Hindlimb muscle (tissue), 1 donor: ENCODE data around the gene ZNF823. TPM values are rescaled to one million over a fixed set of nuclear protein-coding genes. Genes with fewer than 3 reads are reported as not detected.
A peak's percentile ranks its signal among the peaks of the same experiment; 100 is the strongest.

Experiments
- DNase-seq: peaks from one replicate; pipeline ENCODE4 v3.0.0-alpha.2; 2013
- polyA plus RNA-seq: library from polyadenylated mRNA; unstranded; fragments of 120-200 nt; gene quantifications from one replicate; pipeline ENCODE4 v1.2.1, GENCODE V29; 2013; ENCODE audit not compliant: insufficient read length

Gene ZNF823
- polyA plus RNA-seq, 1 donor: 3.7 TPM

DNA sequence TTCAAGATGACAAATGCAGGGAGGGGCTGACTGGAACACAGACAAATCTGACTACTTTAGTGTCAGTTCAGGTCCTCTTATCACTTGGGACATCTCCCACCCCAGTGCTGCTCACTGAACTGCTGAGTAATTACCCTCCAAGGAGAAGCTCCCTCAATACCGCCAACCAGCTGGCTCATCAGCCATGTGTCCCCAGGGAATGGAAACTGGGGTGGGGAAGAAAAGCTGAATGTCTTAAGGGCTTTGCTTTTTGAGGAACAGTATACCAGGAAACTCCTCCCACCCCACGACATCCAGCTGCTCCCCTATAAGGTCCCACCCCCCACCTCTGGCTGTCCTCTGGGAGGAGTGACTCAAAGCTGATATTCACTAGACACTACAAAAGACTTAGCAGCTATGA lies 2.0 kb downstream of the ZNF823 start:
- DNase-seq: peak; percentile 26

- no peak for DNase-seq
These were observed 3.4 kb downstream of the ZNF823 start for GRCh38 chr19:11735375-11735774.

GRCh38 chr19:11729586-11729985 lies 9.2 kb downstream of the ZNF823 start:
- no peak for DNase-seq

- DNase-seq: no peak
These were observed 16.3 kb downstream of the ZNF823 start for GRCh38 chr19:11722414-11722813.

GRCh38 chr19:11721681-11722080 lies 17.1 kb downstream of the ZNF823 start:
- no peak for DNase-seq

- DNase-seq: no peak
These were observed 28.4 kb downstream of the ZNF823 start for GRCh38 chr19:11710313-11710712.

DNA sequence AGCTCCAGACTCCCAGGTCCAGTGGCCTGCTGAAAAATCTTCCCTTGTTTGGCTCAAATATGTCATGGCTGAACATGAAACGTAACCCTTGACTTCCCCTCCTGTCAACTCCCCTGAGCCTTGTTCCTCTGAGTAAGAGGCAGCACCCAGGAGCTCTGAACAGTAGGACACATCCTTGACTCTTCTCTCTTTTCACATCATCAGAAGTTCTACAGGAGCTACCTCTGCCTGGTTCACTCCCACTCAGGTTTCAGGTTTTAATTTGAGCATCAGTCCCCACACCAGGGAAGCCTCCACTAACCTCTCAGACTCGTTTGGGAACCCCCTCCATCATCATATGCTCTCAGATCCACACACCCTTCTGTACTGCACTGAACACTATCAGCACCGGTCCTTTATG lies 30.3 kb downstream of the ZNF823 start:
- DNase-seq: no peak

- no peak for DNase-seq
These were observed 33.3 kb downstream of the ZNF823 start for GRCh38 chr19:11705474-11705873.

DNA sequence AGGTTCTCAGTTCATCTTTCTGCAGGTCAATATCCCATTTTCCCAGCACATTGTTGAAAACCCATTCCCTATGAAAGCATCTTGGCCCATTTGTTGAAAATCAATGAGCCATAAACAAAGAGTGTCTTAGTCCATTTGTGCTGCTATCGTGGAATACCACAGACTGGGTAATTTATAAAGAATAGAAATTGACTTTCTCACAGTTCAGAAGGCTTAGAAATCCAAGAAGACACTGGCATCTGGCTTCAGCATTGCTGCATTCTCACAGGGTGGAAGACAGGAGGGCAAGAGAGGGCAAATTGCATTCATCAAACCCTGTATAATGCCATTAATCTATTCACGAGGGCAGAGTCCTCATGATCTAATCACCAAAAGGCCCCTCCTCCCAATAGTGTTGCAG lies 34.1 kb downstream of the ZNF823 start:
- no peak for DNase-seq

DNA sequence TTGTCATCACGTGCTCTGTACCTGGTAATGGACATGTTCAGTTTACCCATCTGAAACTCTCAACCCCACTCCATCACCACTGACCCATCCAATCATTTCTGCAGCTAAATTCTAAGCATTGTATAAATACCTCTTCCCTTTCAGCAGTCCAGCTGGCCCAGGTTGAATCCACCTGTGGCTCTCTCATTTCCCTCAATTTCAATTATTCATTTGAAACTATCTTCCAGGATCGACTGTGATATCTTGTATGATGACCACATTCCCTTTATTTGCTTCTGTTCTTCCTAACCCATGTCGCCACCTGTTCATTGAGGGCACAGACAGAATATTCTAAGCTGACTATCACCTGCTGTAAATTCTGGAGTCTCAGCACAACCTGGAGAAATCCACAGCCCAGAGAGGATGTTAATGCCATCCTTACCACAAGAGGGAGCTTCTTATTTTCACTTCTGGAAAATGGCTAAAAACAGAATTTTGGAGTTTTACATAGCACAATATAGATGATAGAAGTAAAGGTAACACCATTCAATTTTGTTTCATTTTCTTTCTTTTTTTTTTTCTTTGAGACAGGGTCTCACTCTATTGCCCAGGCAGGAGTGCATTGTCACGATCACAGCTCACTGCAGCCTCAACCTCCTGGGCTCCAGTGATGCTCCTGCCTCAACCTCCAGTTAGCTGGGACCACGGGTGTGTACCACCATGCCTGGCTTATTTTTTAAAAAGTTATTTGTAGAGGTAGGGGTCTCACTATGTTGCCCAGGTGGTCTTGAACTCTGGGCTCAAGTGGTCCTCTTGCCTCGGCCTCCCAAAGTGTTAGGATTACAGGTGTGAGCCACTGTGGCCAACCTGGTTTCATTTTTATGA lies 38.6 kb downstream of the ZNF823 start:
- DNase-seq: peak; percentile 15

GRCh38 chr19:11698231-11698630 lies 40.5 kb downstream of the ZNF823 start:
- DNase-seq: no peak

- DNase-seq: no peak
These were observed 41.4 kb downstream of the ZNF823 start for GRCh38 chr19:11697284-11697855.

- peak; percentile 93 for DNase-seq
These were observed 44.0 kb downstream of the ZNF823 start for GRCh38 chr19:11694533-11695439.

DNA sequence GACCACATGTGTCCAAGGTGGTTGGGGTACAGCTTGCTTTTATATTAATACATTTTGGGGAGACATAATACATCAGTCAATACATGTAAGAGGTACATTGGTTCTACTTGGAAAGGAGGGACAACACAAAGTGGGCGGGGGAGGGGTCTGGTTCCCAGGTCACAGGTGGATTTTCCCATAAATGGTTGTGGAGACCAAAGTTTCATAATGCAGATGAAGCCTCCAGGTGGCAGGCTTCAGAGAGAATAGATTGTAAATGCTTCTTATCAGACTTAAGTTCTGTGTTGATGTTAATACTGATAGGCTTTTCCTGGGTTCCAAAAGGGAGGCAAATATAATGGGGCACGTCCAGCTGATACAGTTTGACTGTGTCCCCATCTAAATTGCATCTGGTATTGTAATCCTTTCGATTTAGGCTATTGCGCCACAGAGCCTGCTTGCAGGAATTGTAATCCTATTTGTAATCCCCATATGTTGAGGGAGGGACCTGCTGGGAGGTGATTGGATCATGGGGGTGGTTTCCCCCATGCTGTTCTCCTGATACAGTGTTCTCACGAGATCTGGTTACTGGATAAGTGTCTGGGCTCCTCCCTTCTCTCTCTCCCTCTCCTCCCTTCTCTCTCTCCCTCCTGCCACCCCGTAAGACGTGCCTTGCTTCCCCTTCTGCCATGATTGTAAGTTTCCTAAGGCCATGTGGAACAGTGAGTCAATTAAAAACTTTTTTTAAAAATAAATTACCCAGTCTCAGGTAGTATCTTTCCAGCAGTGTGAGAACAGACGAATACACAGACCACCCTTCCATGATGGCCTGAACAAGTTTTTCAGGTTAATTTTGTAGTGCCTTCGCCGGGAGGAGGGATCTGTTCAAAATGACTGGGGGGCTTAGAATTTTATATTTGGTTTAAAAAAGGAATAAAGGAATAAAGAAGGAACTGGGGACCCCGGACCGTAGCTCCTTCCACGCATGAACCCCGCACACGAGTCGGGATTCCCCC lies 44.9 kb downstream of the ZNF823 start:
- DNase-seq: peak; percentile 18

- no peak for DNase-seq
These were observed 46.5 kb downstream of the ZNF823 start for GRCh38 chr19:11692127-11692790.

GRCh38 chr19:11685676-11686650 lies 52.8 kb downstream of the ZNF823 start:
- no peak for DNase-seq

DNA sequence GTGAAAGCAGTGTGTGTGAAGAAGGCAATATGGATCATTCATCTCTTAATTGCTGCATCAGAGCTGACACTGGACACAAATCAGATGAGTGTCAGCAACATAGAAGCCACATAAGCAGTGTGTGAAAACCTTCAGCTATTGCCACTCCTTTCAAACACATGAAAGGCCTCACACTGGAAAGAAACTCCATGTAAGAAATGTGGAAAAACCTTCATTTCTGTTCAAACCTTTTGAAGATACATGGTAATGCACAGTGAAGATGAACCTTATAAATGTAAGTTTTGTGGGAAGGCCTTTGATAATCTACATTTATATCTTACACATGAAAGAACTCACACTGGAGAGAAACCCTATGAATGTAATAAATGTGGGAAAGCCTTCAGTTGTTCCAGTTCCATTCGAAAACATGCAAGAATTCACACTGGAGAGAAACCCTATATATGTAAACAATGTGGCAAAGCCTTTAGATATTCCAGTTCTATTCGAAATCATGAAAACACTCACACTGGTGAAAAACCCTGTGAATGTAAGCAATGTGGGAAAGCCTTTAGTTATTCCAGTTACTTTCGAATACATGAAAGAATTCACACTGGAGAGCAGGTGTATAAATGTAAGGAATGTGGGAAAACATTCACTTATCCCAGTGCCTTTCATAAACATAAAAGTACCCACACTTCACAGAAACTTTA lies 53.6 kb downstream of the ZNF823 start:
- no peak for DNase-seq

DNA sequence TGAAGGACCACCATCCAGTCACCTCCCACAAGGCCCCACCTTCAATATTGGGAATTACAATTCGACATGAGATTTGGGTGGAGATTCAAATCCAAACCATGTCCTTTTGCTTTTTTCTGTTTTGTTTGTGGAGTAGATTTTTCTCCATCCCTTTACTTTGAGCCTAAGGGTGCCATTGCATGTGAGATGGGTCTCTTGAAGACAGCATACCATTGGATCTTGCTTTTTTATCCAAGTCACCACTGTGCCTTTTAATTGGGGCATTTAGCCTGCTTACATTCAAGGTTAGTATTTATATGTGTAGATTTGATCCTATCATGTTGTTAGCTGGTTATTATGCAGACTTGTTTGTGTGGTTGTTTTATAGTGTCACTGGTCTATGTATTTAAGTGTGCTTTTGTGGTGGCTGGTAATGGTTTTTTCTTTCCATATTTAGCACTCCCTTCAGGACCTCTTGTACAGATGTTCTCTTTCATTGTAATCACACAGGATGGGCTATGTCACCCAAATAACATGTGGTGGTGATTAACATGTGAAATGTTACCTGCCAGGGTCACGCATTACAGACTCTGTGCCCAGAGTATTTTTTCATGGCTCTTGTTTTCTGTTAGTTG lies 58.0 kb downstream of the ZNF823 start:
- DNase-seq: no peak

DNA sequence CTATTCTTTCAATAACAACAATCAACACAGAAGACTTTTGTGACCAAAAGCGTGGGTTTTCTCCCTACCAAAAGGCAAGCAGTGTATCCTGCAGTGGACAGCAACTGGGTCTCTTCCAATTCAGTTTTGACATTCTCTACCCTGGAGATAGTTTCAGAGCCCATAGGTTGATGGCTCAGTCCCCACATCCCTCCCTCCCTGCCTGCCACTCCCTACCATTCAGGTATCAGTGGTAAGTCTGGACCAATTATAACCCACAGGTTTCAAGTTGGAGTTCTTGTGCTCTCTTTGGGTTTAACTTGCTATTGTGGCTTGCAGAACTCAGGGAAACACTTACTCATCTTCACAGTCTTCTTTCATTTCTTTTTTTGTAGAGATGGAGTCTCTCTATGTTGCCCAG lies 60.2 kb downstream of the ZNF823 start:
- no peak for DNase-seq
